ENCODE measurements around the gene LHPP. TPM values are rescaled to one million over a fixed set of nuclear protein-coding genes. Genes with fewer than 3 reads are reported as not detected.
A peak's percentile ranks its signal among the peaks of the same experiment; 100 is the strongest.
"Not testable (repeated sequence)": the region's sequence is repeated elsewhere in the genome, so short reads cannot be mapped to it uniquely, and the experiment has no call there.

LHPP gene
- total and polyA plus RNA-seq, 4 experiments from 2014 or later = 17.9 to 22.4 (median 19.2) TPM

DNA sequence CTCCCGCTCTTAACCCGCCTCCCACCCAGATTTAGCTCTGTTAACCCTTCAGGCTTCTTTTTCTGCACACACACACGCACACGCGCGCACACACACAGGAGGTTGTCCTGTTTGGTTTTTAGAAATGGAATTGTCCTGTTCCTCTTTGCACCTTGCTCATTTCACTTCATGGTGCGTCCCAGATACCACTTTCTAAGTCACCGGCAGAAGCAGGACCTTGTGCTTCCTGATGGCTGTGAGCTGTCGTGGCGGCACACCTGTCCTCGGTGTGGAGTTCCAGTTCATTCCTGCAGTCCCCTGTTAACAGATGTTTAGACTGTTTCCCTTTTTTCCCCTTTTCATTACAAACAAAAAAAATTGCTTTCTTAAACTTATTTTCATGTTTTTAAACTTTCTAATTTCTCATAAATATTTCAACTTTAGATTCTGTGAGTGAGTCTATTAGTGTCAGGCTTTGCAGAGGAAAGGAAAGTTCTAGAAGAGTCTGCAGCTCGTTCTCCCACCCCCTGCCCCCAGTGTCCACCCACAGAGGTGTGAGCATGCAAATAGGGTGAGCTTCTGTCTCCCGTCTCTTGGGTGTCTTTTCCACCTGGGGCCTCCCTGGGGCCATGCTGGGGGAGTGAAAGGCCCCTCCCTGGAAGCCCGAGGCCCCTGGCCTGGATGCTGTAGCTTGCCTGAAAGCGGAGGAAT lies 85.5 kb downstream of the LHPP start:
- no peak for DNase-seq
- Mint-ChIP-seq H3K27ac (peak overlapping the region in 1 of 7 donors; percentile 53), H3K9me3 (no peaks in the 10 kb centered on the region), H3K4me3 (no peak overlapping the region), H3K27me3 (no peaks in the 10 kb centered on the region), H3K36me3 (no peaks in the 10 kb centered on the region), H3K4me1 (peaks cover 3 to 22% (median 9%) of the 10 kb centered on the region in 4 donors)
- Histone ChIP-seq H3K4me1 (ENCODE audit: insufficient read depth, low read length) (peaks cover 11% of the 10 kb centered on the region), H3K9me3 (ENCODE audit: control insufficient read depth in 1 of 2, low read length in 2 of 2) (no peaks in the 10 kb centered on the region), H3K36me3 (ENCODE audit: insufficient read depth, low read length) (no peaks in the 10 kb centered on the region), H3K27me3 (ENCODE audit: insufficient read depth, low read length) (no peaks in the 10 kb centered on the region), H3K4me3 (ENCODE audit: low read length in 2 of 2) (no peak overlapping the region), H3K27ac (ENCODE audit: low read depth, low read length) (no peak overlapping the region)
- intact Hi-C loops (cut with micrococcal nuclease) = no loop called here
- CTCF ChIA-PET (ENCODE audit: partially characterized antibody) = interaction anchor here (1.2 to 17.6 kb wide), 3 partner anchors 193 to 200 kb away, joined by 3 to 256 read pairs (median 4); partner anchors contain the start of gene FAM53B
- POLR2A ChIA-PET (ENCODE audit: partially characterized antibody) = no interaction called here

DNA sequence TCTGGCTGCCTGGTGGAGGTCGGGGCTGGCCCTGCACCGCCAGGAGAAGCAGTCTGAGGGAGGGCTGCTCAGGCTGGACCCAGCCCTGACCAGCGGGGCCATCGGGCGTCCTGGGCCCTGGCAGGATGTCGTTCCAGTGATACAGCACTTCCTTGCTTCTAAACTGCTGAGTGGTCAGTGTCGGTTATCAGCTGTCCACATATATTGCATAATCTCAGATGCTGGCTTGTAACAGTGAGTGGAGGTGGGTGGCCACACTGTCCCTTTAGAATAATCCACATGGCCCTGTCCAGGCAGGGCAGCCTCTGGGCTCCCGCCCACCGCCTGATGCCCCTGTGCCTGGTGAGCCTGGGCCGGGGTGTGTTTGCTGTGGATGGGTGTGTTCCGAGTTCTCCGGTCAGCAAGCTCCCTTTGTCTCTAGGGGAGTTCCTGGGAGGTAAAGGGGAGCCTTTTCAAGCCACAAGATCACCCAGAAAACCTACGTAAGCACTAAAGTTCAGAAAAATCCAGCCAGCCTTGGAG lies 86.1 kb downstream of the LHPP start:
- CTCF ChIA-PET (ENCODE audit: partially characterized antibody) = interaction anchor here (0.9 to 17.6 kb wide), 3 partner anchors 17 to 200 kb away, joined by 3 to 256 read pairs (median 3); partner anchors contain the start of gene FAM53B

GRCh38 chr10:124549171-124549570 lies 87.5 kb downstream of the LHPP start:
- intact Hi-C loops (cut with micrococcal nuclease); H3K27ac ChIP-seq (ENCODE audit: low read depth, low read length); DNase-seq; H3K36me3 ChIP-seq (ENCODE audit: insufficient read depth, low read length); H3K9me3 Mint-ChIP-seq; H3K4me3 ChIP-seq (ENCODE audit: low read length in 2 of 2); H3K4me3 Mint-ChIP-seq; POLR2A ChIA-PET (ENCODE audit: partially characterized antibody); H3K27me3 ChIP-seq (ENCODE audit: insufficient read depth, low read length); H3K36me3 Mint-ChIP-seq; H3K27me3 Mint-ChIP-seq; H3K27ac Mint-ChIP-seq; H3K9me3 ChIP-seq (ENCODE audit: control insufficient read depth in 1 of 2, low read length in 2 of 2): not testable (repeated sequence)
- peaks cover 3 to 22% (median 9%) of the 10 kb centered on the region in 4 donors for H3K4me1 Mint-ChIP-seq
- CTCF ChIA-PET (ENCODE audit: partially characterized antibody) = interaction anchor here (0.8 to 17.6 kb wide), 3 partner anchors 8 to 217 kb away, joined by 3 to 256 read pairs (median 3); partner anchors contain the start of gene FAM53B
- H3K4me1 ChIP-seq (ENCODE audit: insufficient read depth, low read length) = peaks cover 11% of the 10 kb centered on the region

More for the DNA sequence above, 86.1 kb downstream of the LHPP start:
- H3K27ac ChIP-seq (ENCODE audit: low read depth, low read length) = no peak overlapping the region
- Mint-ChIP-seq H3K27me3 (no peaks in the 10 kb centered on the region), H3K4me3 (no peak overlapping the region), H3K36me3 (no peaks in the 10 kb centered on the region), H3K4me1 (peaks cover 3 to 22% (median 9%) of the 10 kb centered on the region in 4 donors), H3K9me3 (no peaks in the 10 kb centered on the region), H3K27ac (no peak overlapping the region)
- intact Hi-C loops (cut with micrococcal nuclease) = no loop called here
- H3K36me3 ChIP-seq (ENCODE audit: insufficient read depth, low read length) = no peaks in the 10 kb centered on the region
- DNase-seq = no peak
- peaks cover 11% of the 10 kb centered on the region for H3K4me1 ChIP-seq (ENCODE audit: insufficient read depth, low read length)
- no peaks in the 10 kb centered on the region for H3K27me3 ChIP-seq (ENCODE audit: insufficient read depth, low read length)
- H3K4me3 ChIP-seq (ENCODE audit: low read length in 2 of 2) = no peak overlapping the region
- POLR2A ChIA-PET (ENCODE audit: partially characterized antibody) = no interaction called here
- no peaks in the 10 kb centered on the region for H3K9me3 ChIP-seq (ENCODE audit: control insufficient read depth in 1 of 2, low read length in 2 of 2)

GRCh38 chr10:124550293-124551034 lies 88.8 kb downstream of the LHPP start:
- Mint-ChIP-seq H3K27me3 (no peaks in the 10 kb centered on the region), H3K36me3 (no peaks in the 10 kb centered on the region), H3K9me3 (no peaks in the 10 kb centered on the region), H3K27ac (peak overlapping the region in 1 of 7 donors; percentile 13), H3K4me1 (peaks cover 3 to 9% (median 4%) of the 10 kb centered on the region in 4 donors), H3K4me3 (no peak overlapping the region)
- intact Hi-C loops (cut with micrococcal nuclease) = no loop called here
- Histone ChIP-seq H3K27me3 (ENCODE audit: insufficient read depth, low read length) (no peaks in the 10 kb centered on the region), H3K4me3 (ENCODE audit: low read length in 2 of 2) (no peak overlapping the region), H3K27ac (ENCODE audit: low read depth, low read length) (no peak overlapping the region), H3K36me3 (ENCODE audit: insufficient read depth, low read length) (no peaks in the 10 kb centered on the region), H3K4me1 (ENCODE audit: insufficient read depth, low read length) (peaks cover 3% of the 10 kb centered on the region), H3K9me3 (ENCODE audit: control insufficient read depth in 1 of 2, low read length in 2 of 2) (no peaks in the 10 kb centered on the region)
- no peak for DNase-seq
- POLR2A ChIA-PET (ENCODE audit: partially characterized antibody) = no interaction called here
- CTCF ChIA-PET (ENCODE audit: partially characterized antibody) = interaction anchor here (17.6 kb wide), 1 partner anchor 197 kb away, joined by 256 read pairs; the partner anchor contains the start of gene FAM53B

- no peak overlapping the region for H3K4me3 Mint-ChIP-seq
- H3K36me3 Mint-ChIP-seq = no peaks in the 10 kb centered on the region
- no peaks in the 10 kb centered on the region for H3K27me3 Mint-ChIP-seq
- Histone ChIP-seq H3K36me3 (ENCODE audit: insufficient read depth, low read length) (no peaks in the 10 kb centered on the region), H3K4me3 (ENCODE audit: low read length in 2 of 2) (no peak overlapping the region), H3K9me3 (ENCODE audit: control insufficient read depth in 1 of 2, low read length in 2 of 2) (no peaks in the 10 kb centered on the region), H3K27ac (ENCODE audit: low read depth, low read length) (no peak overlapping the region), H3K4me1 (ENCODE audit: insufficient read depth, low read length) (no peaks in the 10 kb centered on the region), H3K27me3 (ENCODE audit: insufficient read depth, low read length) (no peaks in the 10 kb centered on the region)
- POLR2A ChIA-PET (ENCODE audit: partially characterized antibody) = no interaction called here
- CTCF ChIA-PET (ENCODE audit: partially characterized antibody) = interaction anchor here (17.6 kb wide), 1 partner anchor 196 kb away, joined by 256 read pairs; the partner anchor contains the start of gene FAM53B
- no peak for DNase-seq
- no peak overlapping the region for H3K27ac Mint-ChIP-seq
- H3K4me1 Mint-ChIP-seq = peaks cover 0 to 4% (median 1%) of the 10 kb centered on the region in 4 donors
- intact Hi-C loops (cut with micrococcal nuclease) = no loop called here
- no peaks in the 10 kb centered on the region for H3K9me3 Mint-ChIP-seq
These were observed 89.5 kb downstream of the LHPP start for GRCh38 chr10:124551097-124551496.

- Mint-ChIP-seq H3K36me3 (no peaks in the 10 kb centered on the region), H3K27ac (no peak overlapping the region), H3K4me3 (no peak overlapping the region), H3K9me3 (peaks cover 0 to 1% (median 0%) of the 10 kb centered on the region in 8 donors), H3K4me1 (peaks cover 0 to 2% (median 0%) of the 10 kb centered on the region in 4 donors), H3K27me3 (no peaks in the 10 kb centered on the region)
- Histone ChIP-seq H3K36me3 (ENCODE audit: insufficient read depth, low read length) (no peaks in the 10 kb centered on the region), H3K4me1 (ENCODE audit: insufficient read depth, low read length) (no peaks in the 10 kb centered on the region), H3K27me3 (ENCODE audit: insufficient read depth, low read length) (no peaks in the 10 kb centered on the region), H3K9me3 (ENCODE audit: control insufficient read depth in 1 of 2, low read length in 2 of 2) (no peaks in the 10 kb centered on the region), H3K27ac (ENCODE audit: low read depth, low read length) (no peak overlapping the region), H3K4me3 (ENCODE audit: low read length in 2 of 2) (no peak overlapping the region)
- intact Hi-C loops (cut with micrococcal nuclease) = no loop called here
- POLR2A ChIA-PET (ENCODE audit: partially characterized antibody) = no interaction called here
- no peak for DNase-seq
- CTCF ChIA-PET (ENCODE audit: partially characterized antibody) = interaction anchor here (1.7 kb wide), 1 partner anchor 11 kb away, joined by 3 read pairs; no protein-coding TSS in a partner anchor
These were observed 90.1 kb downstream of the LHPP start for GRCh38 chr10:124551755-124552154.

DNA sequence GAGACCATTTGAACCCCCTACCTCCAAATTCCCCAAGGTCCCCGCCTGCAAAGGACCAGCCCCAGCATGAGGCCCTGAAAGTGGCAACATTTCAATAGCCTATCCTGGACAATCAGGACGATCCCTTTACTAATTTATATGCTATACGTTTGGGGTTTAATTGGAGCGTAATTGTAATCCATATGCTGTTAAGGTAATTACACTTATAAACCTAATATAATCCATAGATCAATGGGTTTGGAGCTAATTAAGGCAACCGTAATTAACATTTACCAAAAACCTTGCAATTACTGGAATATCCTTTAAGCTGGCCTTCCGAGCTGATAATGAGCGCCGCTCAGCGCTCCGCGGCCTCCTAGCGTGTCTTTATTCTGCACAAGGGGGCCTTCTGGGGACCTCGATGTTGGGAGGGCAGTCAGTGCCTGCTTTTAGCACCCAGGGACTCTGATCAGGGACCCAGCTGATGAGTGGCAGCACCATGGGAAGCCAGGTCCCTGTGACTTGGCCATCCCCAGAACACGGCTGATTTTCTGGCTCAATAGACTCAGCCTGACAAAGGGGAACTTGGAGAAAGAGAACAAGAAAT lies 91.2 kb downstream of the LHPP start:
- no peaks in the 10 kb centered on the region for H3K36me3 ChIP-seq (ENCODE audit: insufficient read depth, low read length)
- intact Hi-C loops (cut with micrococcal nuclease) = no loop called here
- no peak for DNase-seq
- Mint-ChIP-seq H3K4me1 (no peaks in the 10 kb centered on the region), H3K4me3 (no peak overlapping the region), H3K27ac (no peak overlapping the region), H3K36me3 (no peaks in the 10 kb centered on the region), H3K9me3 (peaks cover 0 to 2% (median 0%) of the 10 kb centered on the region in 8 donors), H3K27me3 (no peaks in the 10 kb centered on the region)
- H3K27ac ChIP-seq (ENCODE audit: low read depth, low read length) = no peak overlapping the region
- H3K4me1 ChIP-seq (ENCODE audit: insufficient read depth, low read length) = no peaks in the 10 kb centered on the region
- no peak overlapping the region for H3K4me3 ChIP-seq (ENCODE audit: low read length in 2 of 2)
- ChIA-PET POLR2A (ENCODE audit: partially characterized antibody) (no interaction called here), CTCF (ENCODE audit: partially characterized antibody) (interaction anchor here (0.7 to 1.7 kb wide), 5 partner anchors 12 to 192 kb away, joined by 3 to 5 read pairs (median 4); no protein-coding TSS in a partner anchor)
- H3K9me3 ChIP-seq (ENCODE audit: control insufficient read depth in 1 of 2, low read length in 2 of 2) = no peaks in the 10 kb centered on the region
- H3K27me3 ChIP-seq (ENCODE audit: insufficient read depth, low read length) = no peaks in the 10 kb centered on the region

Measured in CD4-positive, alpha-beta memory T cell (primary cell).